WTC11 (cell line): ENCODE results near the gene ATXN7. TPM values are rescaled to one million over a fixed set of nuclear protein-coding genes. Genes with fewer than 3 reads are reported as not detected.

ENCODE experiments used
- ATAC-seq: fragments of 200-7000 bp; cut with Tn5 transposase; 2 replicates; pipeline ENCODE4 v1.10.0; 2021; ENCODE audit warnings: mild to moderate bottlenecking, moderate library complexity
- CTCF ChIA-PET: fragments of 300-600 bp; sonication (Branson Sonifier 250); formaldehyde crosslinking; loops from one replicate; lab custom pipeline; 2021; ENCODE audit warnings: antibody characterized with exemption; lab: Charles Lee
- POLR2A ChIA-PET: fragments of 350-600 bp; sonication (Branson Sonifier 250); formaldehyde crosslinking; loops from one replicate; lab custom pipeline; 2021; ENCODE audit warnings: antibody characterized with exemption; lab: Charles Lee
- DNase-seq: peaks from one replicate; pipeline ENCODE4 v3.0.0; 2021; ENCODE audit warnings: low spot score
- H3K27ac Mint-ChIP-seq: 2 replicates; pipeline ENCODE4 v1.8.0; 2021; ENCODE audit warnings: mixed read lengths
- H3K27me3 Mint-ChIP-seq: 2 replicates; pipeline ENCODE4 v1.8.0; 2021; ENCODE audit warnings: low read depth, mild to moderate bottlenecking, moderate library complexity, mixed read lengths
- H3K36me3 Mint-ChIP-seq: 2 replicates; pipeline ENCODE4 v1.8.0; 2021; ENCODE audit warnings: mixed read lengths
- H3K4me1 Mint-ChIP-seq: 2 replicates; pipeline ENCODE4 v1.8.0; 2022; ENCODE audit warnings: mixed read lengths
- H3K4me3 Mint-ChIP-seq: 2 replicates; pipeline ENCODE4 v1.8.0; 2021; ENCODE audit warnings: mild to moderate bottlenecking, moderate library complexity, mixed read lengths
- H3K9me3 Mint-ChIP-seq: 2 replicates; pipeline ENCODE4 v1.8.0; 2021; ENCODE audit warnings: mixed read lengths
- CBFB ChIP-seq: sonication (generic); formaldehyde crosslinking; IDR thresholded peaks from 2 replicates; pipeline ENCODE4 v1.8.1; 2022; ENCODE audit warnings: mild to moderate bottlenecking, low read depth, missing genetic modification reagents
- CREM ChIP-seq: sonication (generic); formaldehyde crosslinking; IDR thresholded peaks from 2 replicates; pipeline ENCODE4 v1.8.1; 2022; ENCODE audit warnings: mild to moderate bottlenecking, missing genetic modification reagents, moderate library complexity
- ELF4 ChIP-seq: sonication (generic); formaldehyde crosslinking; IDR thresholded peaks from 2 replicates; pipeline ENCODE4 v1.8.1; 2022; ENCODE audit warnings: low read depth, mild to moderate bottlenecking, moderate library complexity, missing genetic modification reagents
- ETV6 ChIP-seq: sonication (generic); formaldehyde crosslinking; IDR thresholded peaks from 2 replicates; pipeline ENCODE4 v1.8.1; 2022; ENCODE audit warnings: mild to moderate bottlenecking, missing genetic modification reagents
- FOXJ3 ChIP-seq: sonication (generic); formaldehyde crosslinking; IDR thresholded peaks from 2 replicates; pipeline ENCODE4 v1.9.0; 2021; ENCODE audit warnings: missing genetic modification reagents, mild to moderate bottlenecking, borderline replicate concordance
- GTF2I ChIP-seq: fragments of 250-450 bp; sonication (Bioruptor Pico); conservative IDR thresholded peaks from 2 replicates; pipeline ENCODE4 v1.4.0; 2021; ENCODE audit warnings: mild to moderate bottlenecking
- IRF2 ChIP-seq: sonication (generic); formaldehyde crosslinking; IDR thresholded peaks from 2 replicates; pipeline ENCODE4 v1.8.0; 2022; ENCODE audit warnings: low read depth, missing genetic modification reagents, borderline replicate concordance
- JUN ChIP-seq: sonication (generic); formaldehyde crosslinking; IDR thresholded peaks from 2 replicates; pipeline ENCODE4 v1.8.0; 2023; ENCODE audit warnings: mild to moderate bottlenecking, missing genetic modification reagents
- NFE2L1 ChIP-seq: sonication (generic); formaldehyde crosslinking; IDR thresholded peaks from 2 replicates; pipeline ENCODE4 v1.8.1; 2023; ENCODE audit warnings: missing genetic modification reagents
- NR1H2 ChIP-seq: sonication (generic); formaldehyde crosslinking; IDR thresholded peaks from 2 replicates; pipeline ENCODE4 v1.9.0; 2021; ENCODE audit warnings: mild to moderate bottlenecking, moderate library complexity, missing genetic modification reagents
- RELA ChIP-seq: sonication (generic); formaldehyde crosslinking; IDR thresholded peaks from 2 replicates; pipeline ENCODE4 v1.8.1; 2022; ENCODE audit warnings: missing genetic modification reagents, mild to moderate bottlenecking, borderline replicate concordance
- TP53 ChIP-seq: sonication (generic); formaldehyde crosslinking; IDR thresholded peaks from 2 replicates; pipeline ENCODE4 v1.8.1; 2023; ENCODE audit warnings: mild to moderate bottlenecking, missing genetic modification reagents
- ZNF138 ChIP-seq: sonication (generic); formaldehyde crosslinking; conservative IDR thresholded peaks from 2 replicates; pipeline ENCODE4 v1.8.1; 2022; ENCODE audit warnings: mild to moderate bottlenecking, moderate library complexity, missing genetic modification reagents
- ZNF423 ChIP-seq: fragments of 250-450 bp; sonication (Bioruptor Pico); IDR thresholded peaks from 2 replicates; pipeline ENCODE4 v2.1.2; 2022; ENCODE audit warnings: mild to moderate bottlenecking, moderate library complexity
- ZNF671 ChIP-seq: fragments of 250-450 bp; sonication (Bioruptor Pico); IDR thresholded peaks from 2 replicates; pipeline ENCODE4 v1.8.0; 2021; ENCODE audit warnings: mild to moderate bottlenecking
- total RNA-seq: library from RNA; stranded (reverse); gene quantifications from 3 replicates; pipeline ENCODE4 v1.2.3, GENCODE V29; 2021
- TF ChIP-seq, protein P1 (sequence below): sonication (generic); formaldehyde crosslinking; IDR thresholded peaks from 2 replicates; pipeline ENCODE4 v1.8.0; 2022; ENCODE audit warnings: mild to moderate bottlenecking, missing genetic modification reagents
- TF ChIP-seq, protein P2 (sequence below): fragments of 250-450 bp; sonication (Bioruptor Pico); IDR thresholded peaks from 2 replicates; pipeline ENCODE4 v1.9.0; 2021; ENCODE audit warnings: moderate library complexity, mild to moderate bottlenecking, inconsistent platforms, borderline replicate concordance
- TF ChIP-seq, protein P3 (sequence below): sonication (generic); formaldehyde crosslinking; IDR thresholded peaks from 2 replicates; pipeline ENCODE4 v1.8.0; 2023; ENCODE audit warnings: missing genetic modification reagents
- TF ChIP-seq, protein P4 (sequence below): sonication (generic); formaldehyde crosslinking; IDR thresholded peaks from 2 replicates; pipeline ENCODE4 v1.8.1; 2023; ENCODE audit warnings: mild to moderate bottlenecking, moderate library complexity, missing genetic modification reagents
- TF ChIP-seq, protein P5 (sequence below): sonication (generic); formaldehyde crosslinking; IDR thresholded peaks from 2 replicates; pipeline ENCODE4 v1.8.1; 2023; ENCODE audit warnings: mild to moderate bottlenecking, missing genetic modification reagents, moderate library complexity

Gene ATXN7
- total RNA-seq, 1 experiment from 2014 or later, result 11.7 TPM

DNA sequence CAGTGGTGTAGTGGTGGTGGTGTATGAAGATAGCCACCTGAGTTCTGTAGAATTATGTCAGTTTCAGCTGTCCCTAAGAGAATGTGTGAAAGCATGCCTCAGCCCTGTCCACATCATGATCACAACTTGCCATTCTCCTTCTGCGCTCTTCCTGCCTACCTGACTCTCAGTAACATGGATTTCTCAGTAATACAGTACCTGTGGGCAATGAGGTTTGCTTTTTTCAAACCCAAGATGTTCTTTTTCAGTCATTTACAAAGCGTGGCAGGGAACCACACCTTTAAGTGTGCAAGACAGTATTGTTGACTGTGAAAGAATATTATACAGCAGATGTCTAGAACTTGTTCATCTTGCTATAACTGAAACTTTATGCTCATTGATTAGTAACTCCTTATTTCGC lies 120.7 kb downstream of the ATXN7 start:
- DNase-seq (no peak), ATAC-seq (no peak)
- H3K4me3 Mint-ChIP-seq, result no peak overlapping the region
- H3K36me3 Mint-ChIP-seq, result peaks cover 23% of the 10 kb centered on the region
- TF ChIP-seq, protein P1, sequence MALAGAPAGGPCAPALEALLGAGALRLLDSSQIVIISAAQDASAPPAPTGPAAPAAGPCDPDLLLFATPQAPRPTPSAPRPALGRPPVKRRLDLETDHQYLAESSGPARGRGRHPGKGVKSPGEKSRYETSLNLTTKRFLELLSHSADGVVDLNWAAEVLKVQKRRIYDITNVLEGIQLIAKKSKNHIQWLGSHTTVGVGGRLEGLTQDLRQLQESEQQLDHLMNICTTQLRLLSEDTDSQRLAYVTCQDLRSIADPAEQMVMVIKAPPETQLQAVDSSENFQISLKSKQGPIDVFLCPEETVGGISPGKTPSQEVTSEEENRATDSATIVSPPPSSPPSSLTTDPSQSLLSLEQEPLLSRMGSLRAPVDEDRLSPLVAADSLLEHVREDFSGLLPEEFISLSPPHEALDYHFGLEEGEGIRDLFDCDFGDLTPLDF (CRISPR knock-in tag), result no peak
- no peak for TF ChIP-seq NFE2L1 (CRISPR knock-in tag)
- TF ChIP-seq ZNF423 (CRISPR knock-in tag), result no peak
- no peak for TF ChIP-seq CREM
- H3K4me1 Mint-ChIP-seq, result no peaks in the 10 kb centered on the region
- H3K27me3 Mint-ChIP-seq, result no peaks in the 10 kb centered on the region
- no peaks in the 10 kb centered on the region for H3K9me3 Mint-ChIP-seq
- ChIA-PET CTCF (no interaction called here), POLR2A (no interaction called here)
- no peak overlapping the region for H3K27ac Mint-ChIP-seq

DNA sequence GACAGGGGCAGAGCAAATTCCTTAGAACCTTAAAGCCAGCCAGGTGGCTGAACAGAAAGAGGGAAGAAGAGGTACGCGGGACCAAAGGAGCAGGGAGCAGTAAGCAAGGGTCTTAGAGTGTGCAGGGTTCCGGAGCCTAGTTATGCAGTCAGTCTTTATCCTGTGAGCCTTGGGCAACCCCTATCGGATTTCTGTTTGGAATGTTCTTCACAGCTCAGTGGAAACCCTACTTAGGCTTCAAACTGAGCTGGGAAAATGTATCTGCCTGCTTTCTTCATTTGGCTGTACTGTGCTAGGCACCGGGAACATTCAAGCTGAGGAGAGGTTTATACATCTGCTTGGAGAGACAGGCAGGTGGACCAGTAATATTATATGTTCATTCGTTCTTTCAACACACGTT lies 122.5 kb downstream of the ATXN7 start:
- Mint-ChIP-seq H3K9me3 (no peaks in the 10 kb centered on the region), H3K36me3 (peaks cover 30% of the 10 kb centered on the region), H3K4me3 (no peak overlapping the region), H3K27me3 (no peaks in the 10 kb centered on the region), H3K4me1 (no peaks in the 10 kb centered on the region), H3K27ac (no peak overlapping the region)
- DNase-seq (no peak), ATAC-seq (no peak)
- ChIA-PET POLR2A (no interaction called here), CTCF (no interaction called here)
- TF ChIP-seq, protein P2, sequence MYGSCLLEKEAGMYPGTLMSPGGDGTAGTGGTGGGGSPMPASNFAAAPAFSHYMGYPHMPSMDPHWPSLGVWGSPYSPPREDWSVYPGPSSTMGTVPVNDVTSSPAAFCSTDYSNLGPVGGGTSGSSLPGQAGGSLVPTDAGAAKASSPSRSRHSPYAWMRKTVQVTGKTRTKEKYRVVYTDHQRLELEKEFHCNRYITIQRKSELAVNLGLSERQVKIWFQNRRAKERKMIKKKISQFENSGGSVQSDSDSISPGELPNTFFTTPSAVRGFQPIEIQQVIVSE, result no peak
- no peak for TF ChIP-seq ZNF423 (CRISPR knock-in tag)

DNA sequence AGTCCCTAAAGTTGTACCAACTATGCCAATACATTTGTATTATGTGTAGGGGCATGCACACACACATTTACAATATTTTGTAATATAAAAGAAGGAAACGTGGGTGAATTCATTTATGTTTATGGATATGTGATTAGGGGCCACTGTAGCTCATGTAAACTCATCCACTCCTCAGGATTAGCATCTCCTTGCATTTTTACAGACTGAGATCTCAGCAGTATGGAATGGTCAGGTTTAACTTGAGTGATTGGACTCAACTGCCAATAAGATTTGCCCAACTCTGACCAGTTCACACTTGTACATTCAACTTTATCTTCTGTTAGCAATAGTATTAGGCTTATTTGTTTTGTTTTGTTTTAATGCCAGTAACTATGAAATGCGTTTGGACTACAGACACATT lies 123.2 kb downstream of the ATXN7 start:
- ChIA-PET POLR2A (no interaction called here), CTCF (no interaction called here)
- Mint-ChIP-seq H3K4me1 (no peaks in the 10 kb centered on the region), H3K9me3 (no peaks in the 10 kb centered on the region), H3K4me3 (no peak overlapping the region), H3K27me3 (no peaks in the 10 kb centered on the region), H3K27ac (no peak overlapping the region), H3K36me3 (peaks cover 33% of the 10 kb centered on the region)
- TF ChIP-seq RELA (CRISPR knock-in tag), result no peak
- TF ChIP-seq ZNF671, result no peak
- no peak for TF ChIP-seq GTF2I (CRISPR knock-in tag)
- TF ChIP-seq, protein P3, sequence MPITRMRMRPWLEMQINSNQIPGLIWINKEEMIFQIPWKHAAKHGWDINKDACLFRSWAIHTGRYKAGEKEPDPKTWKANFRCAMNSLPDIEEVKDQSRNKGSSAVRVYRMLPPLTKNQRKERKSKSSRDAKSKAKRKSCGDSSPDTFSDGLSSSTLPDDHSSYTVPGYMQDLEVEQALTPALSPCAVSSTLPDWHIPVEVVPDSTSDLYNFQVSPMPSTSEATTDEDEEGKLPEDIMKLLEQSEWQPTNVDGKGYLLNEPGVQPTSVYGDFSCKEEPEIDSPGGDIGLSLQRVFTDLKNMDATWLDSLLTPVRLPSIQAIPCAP, result no peak
- TF ChIP-seq CBFB (CRISPR knock-in tag), result no peak
- no peak for TF ChIP-seq JUN (CRISPR knock-in tag)
- TF ChIP-seq TP53 (CRISPR knock-in tag), result no peak
- no peak for TF ChIP-seq ZNF423 (CRISPR knock-in tag)
- TF ChIP-seq ZNF138 (CRISPR knock-in tag), result no peak
- no peak for DNase-seq
- ATAC-seq, result no peak

DNA sequence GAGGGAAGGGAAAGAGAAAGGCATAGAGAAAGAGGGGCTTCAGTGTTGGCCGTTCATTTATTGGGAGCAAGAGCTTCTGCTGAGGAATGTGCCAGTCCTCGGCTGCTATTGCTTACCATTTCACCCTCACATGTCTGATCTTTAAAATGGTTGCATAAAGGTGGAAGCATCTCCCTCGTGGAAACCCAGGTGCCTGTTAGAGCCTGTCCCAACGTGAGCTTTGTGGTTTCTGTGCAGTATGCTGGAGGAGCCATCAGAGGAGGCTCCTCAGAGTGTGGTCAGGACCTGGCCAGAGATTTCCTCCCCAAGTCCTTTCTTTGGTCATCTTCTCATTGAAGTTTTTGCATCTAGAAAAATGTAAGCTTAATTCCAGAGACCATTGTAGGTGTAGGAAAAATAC lies 125.3 kb downstream of the ATXN7 start:
- CTCF ChIA-PET, result no interaction called here
- POLR2A ChIA-PET, result no interaction called here
- TF ChIP-seq ETV6 (CRISPR knock-in tag), result no peak
- TF ChIP-seq FOXJ3, result no peak
- TF ChIP-seq, all 79 proteins: peak for 0
- peaks cover 15% of the 10 kb centered on the region for H3K4me1 Mint-ChIP-seq
- ATAC-seq (no peak), DNase-seq (no peak)
- no peak overlapping the region for H3K4me3 Mint-ChIP-seq
- H3K9me3 Mint-ChIP-seq, result no peaks in the 10 kb centered on the region
- no peaks in the 10 kb centered on the region for H3K27me3 Mint-ChIP-seq
- peaks cover 40% of the 10 kb centered on the region for H3K36me3 Mint-ChIP-seq
- no peak overlapping the region for H3K27ac Mint-ChIP-seq

DNA sequence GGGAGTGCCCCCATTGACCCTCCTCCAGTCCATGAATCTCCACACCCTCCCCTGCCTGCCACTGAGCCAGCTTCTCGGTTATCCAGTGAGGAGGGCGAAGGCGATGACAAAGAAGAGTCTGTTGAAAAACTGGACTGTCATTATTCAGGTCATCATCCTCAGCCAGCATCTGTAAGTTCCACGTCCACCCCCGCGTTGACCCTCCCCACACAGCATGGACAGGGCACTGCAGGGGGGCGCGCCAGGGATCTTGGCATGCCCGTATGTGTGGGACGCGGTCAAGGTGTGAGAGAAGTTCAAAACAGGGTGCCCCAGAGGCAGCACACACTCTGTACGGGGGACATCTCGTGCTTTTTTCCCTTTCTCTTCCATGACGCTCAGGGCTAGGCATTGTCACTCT lies 126.5 kb downstream of the ATXN7 start:
- Mint-ChIP-seq H3K36me3 (peaks cover 41% of the 10 kb centered on the region), H3K4me3 (no peak overlapping the region)
- TF ChIP-seq, protein P4, sequence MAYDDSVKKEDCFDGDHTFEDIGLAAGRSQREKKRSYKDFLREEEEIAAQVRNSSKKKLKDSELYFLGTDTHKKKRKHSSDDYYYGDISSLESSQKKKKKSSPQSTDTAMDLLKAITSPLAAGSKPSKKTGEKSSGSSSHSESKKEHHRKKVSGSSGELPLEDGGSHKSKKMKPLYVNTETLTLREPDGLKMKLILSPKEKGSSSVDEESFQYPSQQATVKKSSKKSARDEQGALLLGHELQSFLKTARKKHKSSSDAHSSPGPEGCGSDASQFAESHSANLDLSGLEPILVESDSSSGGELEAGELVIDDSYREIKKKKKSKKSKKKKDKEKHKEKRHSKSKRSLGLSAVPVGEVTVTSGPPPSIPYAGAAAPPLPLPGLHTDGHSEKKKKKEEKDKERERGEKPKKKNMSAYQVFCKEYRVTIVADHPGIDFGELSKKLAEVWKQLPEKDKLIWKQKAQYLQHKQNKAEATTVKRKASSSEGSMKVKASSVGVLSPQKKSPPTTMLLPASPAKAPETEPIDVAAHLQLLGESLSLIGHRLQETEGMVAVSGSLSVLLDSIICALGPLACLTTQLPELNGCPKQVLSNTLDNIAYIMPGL (CRISPR knock-in tag), result no peak
- TF ChIP-seq GTF2I (CRISPR knock-in tag) (no peak), NR1H2 (CRISPR knock-in tag) (no peak), ELF4 (CRISPR knock-in tag) (no peak), IRF2 (no peak)
- TF ChIP-seq, protein P5, sequence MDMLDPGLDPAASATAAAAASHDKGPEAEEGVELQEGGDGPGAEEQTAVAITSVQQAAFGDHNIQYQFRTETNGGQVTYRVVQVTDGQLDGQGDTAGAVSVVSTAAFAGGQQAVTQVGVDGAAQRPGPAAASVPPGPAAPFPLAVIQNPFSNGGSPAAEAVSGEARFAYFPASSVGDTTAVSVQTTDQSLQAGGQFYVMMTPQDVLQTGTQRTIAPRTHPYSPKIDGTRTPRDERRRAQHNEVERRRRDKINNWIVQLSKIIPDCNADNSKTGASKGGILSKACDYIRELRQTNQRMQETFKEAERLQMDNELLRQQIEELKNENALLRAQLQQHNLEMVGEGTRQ, result no peak

More for the DNA sequence above, 126.5 kb downstream of the ATXN7 start:
- ChIA-PET CTCF (interaction anchor here (6.0 kb wide), 1 partner anchor 28 kb away, joined by 36 read pairs; no protein-coding TSS in a partner anchor), POLR2A (no interaction called here)
- Mint-ChIP-seq H3K4me1 (peaks cover 15% of the 10 kb centered on the region), H3K9me3 (no peaks in the 10 kb centered on the region), H3K27ac (no peak overlapping the region), H3K27me3 (no peaks in the 10 kb centered on the region)
- ATAC-seq (no peak), DNase-seq (no peak)
